Endometrial microvascular endothelial cells (primary cell): ENCODE data around the gene TREML4. TPM values are rescaled to one million over a fixed set of nuclear protein-coding genes. Genes with fewer than 3 reads are reported as not detected.
"Not testable (repeated sequence)": the region's sequence is repeated elsewhere in the genome, so short reads cannot be mapped to it uniquely, and the experiment has no call there.

Experiments
- in situ Hi-C: cut with HindIII; loops from 2 replicates; pipeline ENCODE4 v1.10.0; 2017; ENCODE audit warnings: low sequenced_read_pairs, low pct_unique_long_range_greater_than_20kb; ENCODE audit errors: inconsistent ontology term
- total RNA-seq: library from RNA; depleted of rRNA; stranded (reverse); fragments of >200 nt; gene quantifications from one replicate; pipeline ENCODE4 v1.2.3, GENCODE V29; 2015; ENCODE audit errors: inconsistent ontology term

The TREML4 gene
- total RNA-seq = not detected

- in situ Hi-C loops = no loop called here
Measured at GRCh38 chr6:41228096-41228495, at the start of gene TREML4. TREML4 (plus strand) TSS chr6:41228349; CDS start chr6:41228428, 79 bp downstream.

- in situ Hi-C loops = no loop called here
Measured at GRCh38 chr6:41179163-41179562, 49.0 kb upstream of the TREML4 start.

- in situ Hi-C loops = no loop called here
Measured at GRCh38 chr6:41181566-41181965, 46.6 kb upstream of the TREML4 start.

GRCh38 chr6:41182069-41183034 is 45.8 kb upstream of the TREML4 start:
- in situ Hi-C loops = no loop called here

- in situ Hi-C loops = no loop called here
Measured at GRCh38 chr6:41184761-41185160, 43.4 kb upstream of the TREML4 start.

- in situ Hi-C loops = no loop called here
Measured at GRCh38 chr6:41186031-41186562, 42.1 kb upstream of the TREML4 start.

- in situ Hi-C loops = no loop called here
Measured at GRCh38 chr6:41187924-41188886, 39.9 kb upstream of the TREML4 start.

GRCh38 chr6:41189046-41189445 is 39.1 kb upstream of the TREML4 start:
- in situ Hi-C loops = not testable (repeated sequence)

GRCh38 chr6:41189967-41190366 is 38.2 kb upstream of the TREML4 start:
- in situ Hi-C loops = no loop called here

GRCh38 chr6:41190791-41191190 is 37.4 kb upstream of the TREML4 start:
- in situ Hi-C loops = no loop called here

- in situ Hi-C loops = no loop called here
Measured at GRCh38 chr6:41191569-41191968, 36.6 kb upstream of the TREML4 start.

GRCh38 chr6:41193171-41193734 is 34.9 kb upstream of the TREML4 start:
- in situ Hi-C loops = no loop called here

GRCh38 chr6:41193884-41194283 is 34.3 kb upstream of the TREML4 start:
- in situ Hi-C loops = no loop called here

GRCh38 chr6:41194386-41194785 is 33.8 kb upstream of the TREML4 start:
- in situ Hi-C loops = no loop called here

GRCh38 chr6:41197234-41197633 is 30.9 kb upstream of the TREML4 start:
- in situ Hi-C loops = no loop called here

- in situ Hi-C loops = no loop called here
Measured at GRCh38 chr6:41199552-41200246, 28.4 kb upstream of the TREML4 start.

GRCh38 chr6:41200296-41200900 is 27.8 kb upstream of the TREML4 start:
- in situ Hi-C loops = no loop called here
